Skeletal muscle cell (primary cell): ENCODE measurements around the gene SVOPL.

Experiments
- DNase-seq: peaks from one replicate; pipeline ENCODE4 v3.0.0-alpha.2; 2010; ENCODE audit warnings: low read depth
- H3K4me3 ChIP-seq: 2 replicates; pipeline ENCODE4 v1.5.1; 2011; ENCODE audit warnings: low read depth, mild to moderate bottlenecking, control low read depth, low read length, moderate library complexity

The SVOPL gene

DNA sequence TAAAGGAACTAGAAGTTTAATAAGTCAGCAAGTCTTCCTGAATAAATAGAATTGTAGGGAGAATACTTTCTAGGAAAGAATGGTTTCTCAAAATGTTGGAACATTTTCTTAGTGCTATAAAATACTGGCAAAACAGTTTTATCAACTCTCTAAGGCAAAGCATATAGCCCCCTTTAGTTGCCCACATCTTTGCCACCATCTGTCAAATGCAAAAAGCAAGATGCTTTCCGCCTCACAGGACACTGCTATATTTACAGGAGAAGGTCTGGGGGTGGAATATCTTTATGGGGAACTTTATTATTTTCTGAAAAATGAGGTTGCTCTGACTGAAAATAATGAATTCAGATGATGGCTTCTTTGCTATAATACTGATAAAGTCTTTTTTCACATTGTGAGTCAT, 78.3 kb downstream of the SVOPL start:
- no peak overlapping the region for H3K4me3 ChIP-seq
- DNase-seq = no peak

GRCh38 chr7:138618933-138619332, 82.2 kb downstream of the SVOPL start:
- DNase-seq = no peak
- no peak overlapping the region for H3K4me3 ChIP-seq

- DNase-seq = no peak
- H3K4me3 ChIP-seq = no peak overlapping the region
Observed at GRCh38 chr7:138618506-138618905, 82.7 kb downstream of the SVOPL start.

- no peak for DNase-seq
- H3K4me3 ChIP-seq = no peak overlapping the region
Observed at GRCh38 chr7:138616085-138616484, 85.1 kb downstream of the SVOPL start.

DNA sequence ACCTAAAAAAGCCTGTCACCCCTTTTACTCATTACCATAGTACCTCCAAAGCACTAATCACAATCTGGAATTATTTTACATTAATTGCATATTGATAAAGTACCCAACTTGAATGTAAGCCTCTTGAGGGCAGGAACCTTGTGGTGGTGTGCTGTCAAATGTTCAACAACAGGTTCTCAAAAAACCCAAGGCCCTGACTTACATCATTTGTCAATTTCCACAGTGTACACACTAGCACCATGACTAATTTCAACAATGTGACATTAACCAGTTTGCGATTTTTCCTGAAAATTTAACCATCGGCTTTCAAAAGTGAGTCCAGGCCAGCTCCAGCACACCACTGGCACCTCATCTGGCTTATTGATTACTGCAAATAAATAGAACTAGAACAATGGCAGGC, 87.5 kb downstream of the SVOPL start:
- H3K4me3 ChIP-seq = no peak overlapping the region
- no peak for DNase-seq

- DNase-seq = no peak
- no peak overlapping the region for H3K4me3 ChIP-seq
Observed at GRCh38 chr7:138610671-138611170, 90.4 kb downstream of the SVOPL start.

- H3K4me3 ChIP-seq = no peak overlapping the region
- peak; percentile 54 for DNase-seq
Observed at GRCh38 chr7:138608275-138608674, 92.9 kb downstream of the SVOPL start.

DNA sequence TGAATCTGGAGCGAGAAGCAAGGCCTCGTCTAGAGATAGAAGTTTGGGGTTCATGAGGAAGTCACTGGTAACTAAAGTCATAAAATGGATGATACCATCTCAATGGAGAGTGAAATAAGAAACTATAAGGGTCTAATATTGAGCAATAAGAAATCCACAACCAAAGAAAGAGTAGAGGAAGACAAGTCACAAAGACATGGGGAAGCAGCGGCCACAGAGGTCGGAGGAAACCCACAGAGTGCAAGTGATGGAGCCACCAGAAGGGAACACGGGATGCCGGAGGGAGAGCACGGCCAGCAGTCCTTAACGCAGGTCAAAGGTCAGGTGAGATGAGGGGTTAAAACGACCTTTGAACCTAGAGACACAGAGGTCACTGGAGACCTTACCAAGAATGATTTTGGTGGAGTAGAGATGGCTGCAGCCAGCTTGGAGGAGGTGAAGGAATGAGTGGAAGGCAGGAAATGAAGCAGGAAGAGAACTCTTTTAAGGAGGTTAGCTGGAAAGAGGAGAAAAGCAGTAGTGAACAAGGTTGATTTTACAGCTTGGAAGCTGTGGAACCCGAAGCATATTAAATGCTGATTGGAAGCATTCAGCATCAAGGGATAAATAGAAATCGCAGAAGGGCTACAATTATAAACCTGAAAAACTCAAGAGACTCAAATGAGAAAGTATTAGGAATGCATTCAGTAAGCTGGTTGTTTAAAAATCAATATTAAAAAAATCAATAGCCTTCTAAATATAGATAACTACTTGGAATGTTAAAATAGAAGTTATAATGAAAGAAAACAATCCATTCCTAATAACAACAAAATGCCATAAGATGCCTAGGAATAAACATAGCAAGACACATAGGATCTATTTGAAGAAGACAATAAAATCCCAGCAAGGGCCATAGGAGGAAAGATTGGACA, 93.7 kb downstream of the SVOPL start:
- no peak overlapping the region for H3K4me3 ChIP-seq
- DNase-seq = no peak

GRCh38 chr7:138606236-138606635, 94.9 kb downstream of the SVOPL start:
- H3K4me3 ChIP-seq = no peak overlapping the region

GRCh38 chr7:138603549-138604318, 97.4 kb downstream of the SVOPL start:
- DNase-seq = no peak
- no peak overlapping the region for H3K4me3 ChIP-seq

More at GRCh38 chr7:138606236-138606635, 94.9 kb downstream of the SVOPL start:
- no peak for DNase-seq

DNA sequence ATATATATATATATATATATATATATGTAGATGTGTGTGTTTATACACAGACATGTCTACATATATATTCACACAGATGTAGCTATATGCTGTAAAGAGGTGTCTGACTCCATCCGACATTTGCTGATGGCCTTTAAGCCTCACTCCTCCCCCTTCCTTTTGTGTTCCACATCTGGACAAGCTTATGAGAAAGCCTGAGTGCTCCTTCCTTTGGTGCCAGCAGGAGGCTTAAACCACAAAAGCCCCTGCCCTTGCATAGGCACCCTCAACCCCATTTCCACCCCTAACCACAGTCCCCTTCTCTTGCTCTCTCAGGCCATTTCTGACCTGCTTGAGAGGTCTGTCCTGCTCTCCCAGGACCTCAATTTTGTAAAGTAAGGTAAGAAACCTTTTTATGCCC, 98.7 kb downstream of the SVOPL start:
- no peak overlapping the region for H3K4me3 ChIP-seq
- no peak for DNase-seq

DNA sequence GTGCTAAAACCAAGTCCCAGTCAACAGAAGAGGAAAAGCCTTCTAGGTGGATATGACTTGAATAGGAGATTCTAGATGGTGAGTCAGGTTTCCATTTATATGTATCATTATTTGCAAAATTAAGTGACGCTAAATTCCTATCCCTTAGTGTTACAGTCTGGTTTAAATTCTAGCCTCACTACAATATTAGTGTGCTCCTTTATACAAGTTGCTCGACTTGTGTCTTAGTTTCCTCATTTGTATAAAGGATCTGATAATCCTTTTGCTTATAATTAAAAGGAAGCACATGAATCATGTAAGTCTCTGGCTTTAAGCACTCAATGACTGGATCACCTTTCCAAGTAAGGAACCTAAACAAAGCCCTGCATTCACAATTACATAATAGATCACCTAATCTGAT, 105.7 kb downstream of the SVOPL start:
- DNase-seq = no peak

GRCh38 chr7:138590154-138590553, 111.0 kb downstream of the SVOPL start:
- no peak overlapping the region for H3K4me3 ChIP-seq

More for the DNA sequence above, 105.7 kb downstream of the SVOPL start:
- no peak overlapping the region for H3K4me3 ChIP-seq

GRCh38 chr7:138588986-138589385, 112.2 kb downstream of the SVOPL start:
- no peak overlapping the region for H3K4me3 ChIP-seq
- DNase-seq = no peak

More at GRCh38 chr7:138590154-138590553, 111.0 kb downstream of the SVOPL start:
- no peak for DNase-seq

GRCh38 chr7:138587485-138587884, 113.7 kb downstream of the SVOPL start:
- no peak for DNase-seq
- H3K4me3 ChIP-seq = no peak overlapping the region

DNA sequence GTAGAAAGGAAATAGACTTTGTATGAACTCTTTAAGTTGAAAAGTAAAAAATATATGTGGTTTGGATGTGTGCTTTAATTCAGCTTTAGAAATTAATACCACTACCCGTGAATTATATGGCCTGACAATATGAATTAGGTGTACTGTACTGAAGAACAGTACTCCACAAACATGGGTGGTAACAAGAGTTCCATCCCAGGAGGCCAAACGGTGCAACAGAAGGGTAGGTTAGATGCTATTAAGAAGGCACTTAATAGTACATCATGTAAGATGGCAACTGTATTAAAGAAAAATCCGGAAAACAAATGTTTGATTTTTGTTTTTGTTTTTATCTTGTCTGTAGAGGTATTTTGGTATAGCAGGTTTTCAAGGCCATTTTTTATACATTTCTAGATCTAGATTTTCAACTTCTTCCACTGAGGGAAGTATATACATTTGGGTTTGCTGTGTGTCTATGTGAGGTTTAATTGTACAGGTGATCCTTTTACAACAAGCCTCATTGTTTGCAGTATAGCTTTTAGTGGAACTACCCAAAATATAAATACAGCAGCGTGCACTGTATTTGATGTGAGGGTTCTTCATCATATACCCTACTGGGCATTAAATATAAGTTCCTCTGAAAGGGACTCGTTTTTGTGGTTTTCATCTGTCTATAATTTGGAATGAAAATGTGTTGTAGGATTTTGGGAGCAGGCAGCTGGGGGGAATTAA, 115.7 kb downstream of the SVOPL start:
- no peak for DNase-seq
- no peak overlapping the region for H3K4me3 ChIP-seq

- no peak for DNase-seq
- no peak overlapping the region for H3K4me3 ChIP-seq
Observed at GRCh38 chr7:138584696-138585095, 116.5 kb downstream of the SVOPL start.

DNA sequence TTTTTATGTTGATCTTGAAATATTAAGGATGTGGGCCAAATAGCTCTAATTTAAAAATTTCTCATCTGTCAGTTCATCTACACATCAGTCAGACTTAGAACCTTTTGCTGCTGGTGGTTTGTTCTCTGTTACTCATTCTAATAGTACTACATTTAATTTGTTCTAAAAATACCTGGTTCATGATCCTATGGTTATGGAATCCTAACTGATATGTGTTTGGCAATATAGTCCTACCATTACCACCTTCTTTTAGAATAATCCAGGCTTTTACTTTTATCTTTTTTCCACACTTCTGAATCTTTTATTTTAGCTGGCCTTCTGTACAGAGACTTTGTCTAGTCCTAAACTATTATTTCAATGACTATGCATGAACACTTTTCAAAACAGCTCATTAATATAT, 116.9 kb downstream of the SVOPL start:
- no peak for DNase-seq
- no peak overlapping the region for H3K4me3 ChIP-seq

DNA sequence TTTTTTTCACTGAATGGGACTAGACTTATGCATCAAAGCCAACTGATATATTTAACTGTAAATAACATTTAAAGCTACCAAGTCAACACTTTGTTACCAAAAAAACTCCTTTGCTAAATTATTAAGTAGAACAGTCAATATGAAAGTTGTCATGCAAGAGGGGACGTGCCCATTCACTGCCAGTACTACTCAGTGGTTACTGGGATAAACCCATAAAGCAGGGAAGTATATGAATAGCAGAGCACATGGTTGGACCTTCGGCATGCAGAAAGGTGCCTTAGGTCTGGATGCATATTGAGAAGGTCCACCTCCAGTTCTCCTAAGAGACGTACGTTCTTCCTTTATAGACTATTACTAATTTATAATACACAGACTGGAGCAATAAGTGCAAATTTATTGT, 120.1 kb downstream of the SVOPL start:
- no peak for DNase-seq
- H3K4me3 ChIP-seq = no peak overlapping the region

GRCh38 chr7:138579671-138580070, 121.5 kb downstream of the SVOPL start:
- H3K4me3 ChIP-seq = no peak overlapping the region
- DNase-seq = no peak
